GM04503 (cell line): ENCODE measurements around the gene ZNF200.
"Not testable (repeated sequence)": the region's sequence is repeated elsewhere in the genome, so short reads cannot be mapped to it uniquely, and the experiment has no call there.

ENCODE experiments used
- DNase-seq: peaks from one replicate; pipeline ENCODE4 v3.0.0-alpha.2; 2012; ENCODE audit warnings: low read depth

Gene ZNF200

GRCh38 chr16:3198334-3199072 is 36.5 kb downstream of the ZNF200 start:
- no peak for DNase-seq

GRCh38 chr16:3197694-3198333 is 37.1 kb downstream of the ZNF200 start:
- not testable (repeated sequence) for DNase-seq

GRCh38 chr16:3195975-3196374 is 39.0 kb downstream of the ZNF200 start:
- no peak for DNase-seq

GRCh38 chr16:3194792-3195191 is 40.2 kb downstream of the ZNF200 start:
- no peak for DNase-seq

DNA sequence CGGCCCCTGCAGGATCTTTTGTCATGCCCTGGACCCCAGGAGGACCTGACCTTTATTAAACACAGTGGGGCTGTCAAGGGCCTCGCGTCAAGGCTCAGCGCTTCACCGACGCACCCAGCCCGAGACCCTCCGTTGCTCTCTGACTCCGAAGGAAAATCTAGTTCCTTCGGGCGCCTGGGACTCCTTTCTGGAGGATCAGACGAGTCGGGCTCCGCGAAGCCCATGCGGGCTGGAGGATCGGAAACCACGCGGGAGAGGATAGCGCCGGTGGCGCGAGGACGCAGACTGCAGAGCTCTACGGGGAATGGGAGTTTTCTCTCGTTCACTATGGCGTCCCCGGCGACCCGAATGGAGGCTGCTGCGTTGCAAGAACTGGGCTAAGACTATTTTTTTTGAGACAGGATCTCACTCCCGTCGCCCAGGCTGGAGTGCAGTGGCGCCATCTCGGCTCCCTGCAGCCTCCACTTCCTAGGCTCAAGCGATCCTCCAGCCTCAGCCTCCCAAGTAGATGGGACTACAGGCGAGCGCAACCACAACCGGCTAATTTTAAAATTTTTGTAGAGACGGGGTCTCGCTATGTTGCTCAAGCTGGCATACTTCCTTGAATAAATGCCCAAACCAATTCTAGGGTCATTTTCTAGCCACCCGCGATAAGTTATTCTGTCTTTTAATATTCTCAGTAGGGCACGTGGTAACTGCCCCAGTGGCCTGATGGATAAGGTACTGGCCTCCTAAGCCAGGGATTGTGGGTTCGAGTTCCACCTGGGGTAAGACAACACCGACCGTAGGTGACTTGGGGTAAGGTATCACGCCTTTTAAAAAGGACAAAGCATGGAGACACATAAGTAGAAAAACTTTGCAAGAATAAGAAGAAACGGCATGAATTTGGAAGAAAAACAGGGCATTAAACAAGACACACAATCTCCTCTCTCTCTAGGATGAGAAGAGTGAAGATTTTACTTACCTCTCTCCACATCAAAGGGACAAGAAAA is 41.4 kb downstream of the ZNF200 start:
- DNase-seq = no peak

DNA sequence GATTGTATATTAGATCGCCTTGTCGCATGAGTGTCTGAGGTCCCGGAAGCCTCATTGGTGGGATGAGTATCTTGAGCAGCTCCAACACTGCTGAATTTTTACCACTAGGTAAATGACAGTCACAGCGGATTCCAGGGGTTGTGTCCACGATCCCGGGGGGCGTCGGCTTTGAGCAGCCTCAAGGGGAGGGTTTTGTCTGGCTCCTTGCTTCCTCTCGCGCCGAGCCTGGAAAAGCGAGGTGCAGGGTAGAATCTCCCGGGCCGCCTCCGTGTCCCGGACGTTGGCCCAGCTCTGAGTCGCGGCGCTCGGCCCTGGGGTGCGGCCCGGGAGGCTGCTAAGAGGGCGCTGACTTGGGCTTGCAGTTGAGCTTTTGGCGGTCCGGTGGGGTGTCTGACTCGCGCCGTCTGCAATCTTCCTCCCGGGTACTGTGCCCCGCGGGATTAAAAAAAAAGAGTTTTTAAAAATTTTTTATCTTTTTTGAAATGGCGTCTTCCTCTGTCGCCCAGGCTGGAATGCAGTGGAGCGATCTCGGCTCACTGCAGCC is 42.4 kb downstream of the ZNF200 start:
- DNase-seq = no peak

DNA sequence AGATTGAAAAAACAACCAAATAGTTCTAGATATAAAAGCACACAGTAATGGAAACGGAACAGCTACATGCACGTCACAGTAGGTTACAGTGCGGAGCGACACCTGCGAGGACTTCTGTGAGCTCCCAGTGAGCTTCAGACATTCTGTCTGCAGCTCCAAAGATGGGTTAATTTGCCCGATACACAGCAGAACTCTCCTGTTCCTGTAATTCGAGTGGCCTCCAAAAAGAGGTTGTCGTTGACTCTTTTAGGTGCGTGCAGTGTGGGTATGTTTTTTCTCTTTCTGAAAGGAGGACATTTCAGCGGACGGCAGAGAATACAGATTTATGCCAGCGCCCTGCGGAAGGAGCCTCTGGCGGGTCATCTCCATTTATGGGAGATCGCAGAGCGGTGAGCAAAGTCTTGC is 44.0 kb downstream of the ZNF200 start:
- no peak for DNase-seq

DNA sequence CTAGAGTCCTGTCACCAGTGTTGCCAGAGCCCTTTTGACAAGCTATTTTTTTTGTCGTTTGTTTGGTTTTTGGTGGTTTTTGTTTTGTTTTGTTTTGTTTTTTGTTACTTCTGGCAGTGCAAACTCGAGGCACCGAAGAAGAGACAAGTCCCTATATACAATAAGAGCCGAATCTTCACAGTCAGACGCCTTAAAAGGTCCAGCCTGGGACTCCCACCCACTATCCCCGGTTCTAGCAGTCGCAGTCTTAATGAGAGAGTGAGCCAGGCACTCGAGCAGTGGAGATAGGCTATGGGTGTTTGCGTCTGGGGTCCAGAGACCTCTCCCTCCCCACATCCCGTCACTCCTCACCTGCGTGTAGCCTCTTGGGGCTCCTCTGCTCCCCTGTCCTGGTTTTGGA is 45.1 kb downstream of the ZNF200 start:
- DNase-seq = no peak

- no peak for DNase-seq
These were observed 45.8 kb downstream of the ZNF200 start for GRCh38 chr16:3188925-3189825.

DNA sequence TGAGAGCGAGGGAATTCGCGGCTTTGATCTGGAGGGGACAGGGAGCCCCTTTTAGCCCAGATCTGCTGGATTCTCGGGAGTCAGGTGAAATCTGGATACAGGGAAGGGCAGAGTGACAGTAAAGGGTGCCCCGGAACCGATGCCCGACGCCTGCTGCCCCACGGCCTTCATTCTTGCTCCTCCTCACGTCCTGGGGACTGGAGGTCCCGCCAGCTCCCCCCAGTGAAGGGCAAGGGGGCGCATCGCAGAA is 46.4 kb downstream of the ZNF200 start:
- no peak for DNase-seq

DNA sequence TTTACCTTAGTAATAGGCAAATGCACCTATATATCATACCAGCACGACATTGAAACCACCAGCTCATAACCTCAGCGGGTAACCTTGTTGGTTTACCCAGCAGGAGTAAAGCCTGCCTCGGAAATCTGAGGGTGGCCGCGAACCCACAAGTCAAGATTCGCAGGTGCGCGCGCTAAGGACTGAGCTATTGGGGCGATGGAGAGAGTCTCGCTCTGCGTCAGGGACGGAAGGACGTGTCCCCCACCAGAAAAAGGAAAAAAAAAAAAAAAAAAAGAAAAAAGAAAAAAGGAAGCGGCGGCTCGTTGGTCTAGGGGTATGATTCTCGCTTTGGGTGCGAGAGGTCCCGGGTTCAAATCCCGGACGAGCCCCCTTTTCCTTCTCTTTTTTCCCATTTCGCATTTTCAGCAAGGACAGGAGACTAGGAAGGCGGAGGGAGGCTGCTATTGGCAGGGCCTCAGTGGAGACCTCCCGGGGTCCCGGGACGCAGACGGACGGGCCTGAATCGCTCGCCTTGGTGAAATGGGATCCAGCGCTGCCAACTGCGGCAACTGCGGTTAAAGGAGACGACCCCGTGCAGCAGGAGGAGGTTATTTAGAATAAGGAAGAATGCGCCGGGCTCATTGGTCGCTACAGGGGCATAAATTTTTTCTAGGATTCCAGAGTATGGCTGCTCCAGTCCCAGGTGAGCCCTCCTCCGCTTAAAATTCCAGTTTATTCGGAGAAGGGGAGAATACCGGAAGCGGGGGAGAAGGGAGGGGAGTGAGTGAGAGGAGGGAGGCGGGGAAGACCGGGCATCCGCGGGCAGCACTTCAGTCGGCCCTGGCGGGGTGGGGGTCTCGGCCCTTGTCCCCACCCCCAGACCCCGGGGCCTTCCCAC is 46.9 kb downstream of the ZNF200 start, which contains the start of gene OR1F1:
Gene OR1F1, plus strand, starts transcription at position 407 of the 877 bp plus-strand sequence.
- no peak for DNase-seq

GRCh38 chr16:3186946-3187690 is 47.8 kb downstream of the ZNF200 start:
- DNase-seq = no peak

- no peak for DNase-seq
These were observed 51.4 kb downstream of the ZNF200 start for GRCh38 chr16:3183445-3184139.

DNA sequence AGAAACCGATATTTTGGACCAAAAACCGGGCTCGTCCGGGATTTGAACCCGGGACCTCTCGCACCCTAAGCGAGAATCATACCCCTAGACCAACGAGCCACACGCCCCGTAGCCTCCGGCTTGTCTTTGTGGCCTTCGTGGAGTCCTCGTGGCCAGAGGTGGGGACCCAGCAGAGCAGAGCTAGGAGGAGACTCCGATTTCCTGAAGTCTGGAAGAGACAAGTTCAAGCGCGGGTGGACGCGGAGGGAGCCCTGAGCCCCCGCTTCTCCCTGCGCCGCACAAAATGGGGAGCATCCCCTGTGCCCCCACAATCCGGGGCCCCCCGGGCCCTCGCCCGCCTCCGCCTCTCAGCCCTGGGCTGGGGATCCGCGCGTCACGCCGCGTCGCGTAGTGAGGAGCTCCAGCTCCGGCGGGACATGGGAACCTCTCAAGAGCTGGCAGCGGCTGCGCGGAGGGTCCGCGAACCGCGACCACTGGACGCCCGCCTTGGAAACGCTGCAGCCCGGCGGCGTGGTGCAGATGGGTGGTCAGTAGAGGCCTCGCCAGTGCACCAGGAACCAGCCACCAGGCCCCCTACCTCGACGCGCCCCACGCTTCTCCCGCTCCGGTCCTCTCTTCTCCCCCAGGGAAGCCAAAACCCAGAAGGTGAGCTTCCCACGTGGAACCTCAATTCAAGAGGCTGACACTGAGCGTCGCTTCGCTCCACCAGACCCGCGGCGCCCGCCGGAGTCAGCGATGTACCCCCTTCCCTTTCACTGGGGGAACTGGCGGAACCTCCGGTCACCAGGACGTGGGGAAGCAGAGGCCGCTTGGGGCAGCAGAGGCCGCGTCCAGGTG is 52.1 kb downstream of the ZNF200 start:
- no peak for DNase-seq

GRCh38 chr16:3182293-3182607 is 52.7 kb downstream of the ZNF200 start:
- DNase-seq = not testable (repeated sequence)

- DNase-seq = no peak
These were observed 54.5 kb downstream of the ZNF200 start for GRCh38 chr16:3180445-3180878.

DNA sequence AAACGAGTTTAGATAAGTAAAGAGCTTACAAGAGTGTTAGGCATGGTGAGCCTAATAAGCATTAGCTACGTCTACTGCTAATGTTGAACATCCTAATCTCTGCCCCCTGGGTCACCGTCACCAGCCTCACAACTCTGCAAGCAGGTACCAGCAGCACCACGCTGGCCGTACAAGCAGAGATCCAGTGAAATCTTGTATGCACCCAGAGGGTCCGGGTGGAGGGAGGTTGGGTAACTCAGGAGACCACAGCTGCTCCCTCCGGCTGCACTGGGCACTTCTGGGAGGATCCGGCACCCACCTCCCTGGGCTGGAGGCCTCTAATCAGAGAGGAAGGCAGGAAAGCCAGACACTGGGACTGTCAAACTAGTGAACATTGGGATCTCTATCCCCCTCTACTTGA is 55.3 kb downstream of the ZNF200 start:
- no peak for DNase-seq
